Kidney (tissue), 14 donors: ENCODE measurements around the gene TOMM7. TPM values are rescaled to one million over a fixed set of nuclear protein-coding genes. Genes with fewer than 3 reads are reported as not detected.
A peak's percentile ranks its signal among the peaks of the same experiment; 100 is the strongest.

Experiments used
- DNase-seq, 5 donors: peaks; one replicate each; pipeline ENCODE4 v3.0.0-alpha.2; 2013 to 2020
- FAIRE-seq: peaks from 2 replicates; lab custom pipeline; 2012; peaks lifted over from hg19 to GRCh38; lab: Jason Lieb, UNC
- H3K27ac ChIP-seq, 2 donors: one replicate each; pipeline ENCODE4 v1.7.0; 2013; ENCODE audit warnings: low read depth in 2 of 2, low read length in 2 of 2, inconsistent platforms in 1 of 2
- H3K27me3 ChIP-seq: one replicate; pipeline ENCODE4 v1.7.1; 2013; ENCODE audit warnings: low read length, inconsistent platforms; ENCODE audit not compliant: control insufficient read depth, insufficient read depth
- H3K36me3 ChIP-seq, 3 donors: one replicate each; pipeline versions ENCODE4 v1.7.0 to v1.7.1; 2013; ENCODE audit warnings: low read length in 3 of 3, control low read depth in 1 of 3, inconsistent platforms in 1 of 3; ENCODE audit not compliant: insufficient read depth in 3 of 3, control insufficient read depth in 2 of 3
- H3K4me1 ChIP-seq, 3 donors: one replicate each; pipeline versions ENCODE4 v1.7.0 to v1.7.1; 2013; ENCODE audit warnings: low read length in 3 of 3, inconsistent platforms in 1 of 3, low read depth in 1 of 3; ENCODE audit not compliant: control insufficient read depth in 2 of 3, insufficient read depth in 2 of 3
- H3K4me3 ChIP-seq, 3 donors: one replicate each; pipeline versions ENCODE4 v1.7.0 to v1.8.1; 2013; ENCODE audit warnings: low read length in 3 of 3, control low read depth in 1 of 3, inconsistent platforms in 1 of 3
- H3K9ac ChIP-seq, 3 donors: one replicate each; pipeline versions ENCODE4 v1.7.0 to v1.7.1; 2013; ENCODE audit warnings: low read length in 3 of 3, control low read depth in 1 of 3, inconsistent platforms in 1 of 3
- H3K9me3 ChIP-seq, 3 donors: one replicate each; pipeline versions ENCODE4 v1.7.0 to v1.7.1; 2013; ENCODE audit warnings: low read length in 3 of 3, control low read depth in 1 of 3, inconsistent platforms in 1 of 3; ENCODE audit not compliant: control insufficient read depth in 2 of 3, insufficient read depth in 1 of 3
- intact Hi-C: fragments of 100-400 bp; cut with DNase I; formaldehyde crosslinking; loops from one replicate; pipeline ENCODE4 v1.11.1; 2022
- polyA plus RNA-seq: library from polyadenylated mRNA; stranded (reverse); fragments of 350-450 nt; fragmentation: Illumina TruSeq; extraction: RNeasy Lipid Tissue Mini Kit (QIAGEN cat#74804); gene quantifications from one replicate; pipeline ENCODE4 v1.2.3, GENCODE V29; 2014; ENCODE audit warnings: low read depth, low replicate concordance; ENCODE audit not compliant: insufficient read depth
- total RNA-seq: library from RNA; stranded (reverse); fragmentation: NEBNext Ultra II Directional; extraction: Animal tissue kit (Norgen Biotek cat#: 25700); gene quantifications from one replicate; pipeline ENCODE4 v1.2.1, GENCODE V29; 2021
- TF ChIP-seq, protein P1 (sequence below): IDR thresholded peaks from 3 replicates; pipeline ENCODE4 v1.5.1; 2012; ENCODE audit warnings: mild to moderate bottlenecking, moderate library complexity, borderline replicate concordance; ENCODE audit not compliant: insufficient read depth; ENCODE audit errors: extremely low read depth
- donor health status: control.
- donor health status: control.
- donor health status: control.
- donor health status: control.
- donor health status: control.
- donor health status: DM: yes; HTN: yes; CAD: no.
- donor health status: Normal renal cell carcinoma (clear cell type).

The TOMM7 gene
- total and polyA plus RNA-seq, 2 donors from 2014 or later, result 253 to 1,227 TPM

DNA sequence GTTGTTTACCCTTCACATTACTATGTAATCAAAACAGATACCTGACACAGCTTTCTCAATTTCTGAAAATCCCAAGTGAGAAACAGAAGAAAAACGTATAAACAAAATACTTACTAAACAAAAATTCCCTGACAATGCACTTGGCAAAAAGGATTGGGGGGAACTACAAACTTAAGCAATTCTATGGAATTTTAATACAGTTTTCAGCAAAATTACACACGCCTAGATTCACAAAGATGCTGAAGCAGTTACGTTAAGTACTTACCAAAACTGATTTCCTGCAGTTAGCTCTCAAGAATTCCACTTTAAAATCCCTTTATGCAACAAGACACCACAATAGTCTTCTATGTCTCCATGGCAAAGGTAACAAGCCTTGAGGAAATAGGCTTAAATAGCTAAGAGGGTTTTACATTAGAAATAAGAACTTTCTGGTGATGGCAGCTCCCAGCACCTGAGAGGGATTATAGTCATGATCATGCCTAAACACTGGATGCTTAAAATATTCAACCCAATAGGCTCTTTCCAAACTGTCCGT lies 10.8 kb downstream of the TOMM7 start:
- intact Hi-C loops, result no loop called here
- DNase-seq (peak in 2 of 5 donors; percentile 16 to 55), FAIRE-seq (no peak)
- no peak overlapping the region for H3K9ac ChIP-seq
- no peaks in the 10 kb centered on the region for H3K27me3 ChIP-seq
- peaks cover 3 to 18% (median 17%) of the 10 kb centered on the region in 3 donors for H3K36me3 ChIP-seq
- H3K4me3 ChIP-seq, result no peak overlapping the region
- no peaks in the 10 kb centered on the region for H3K9me3 ChIP-seq
- no peaks in the 10 kb centered on the region for H3K4me1 ChIP-seq
- no peak overlapping the region for H3K27ac ChIP-seq
- TF ChIP-seq, protein P1, sequence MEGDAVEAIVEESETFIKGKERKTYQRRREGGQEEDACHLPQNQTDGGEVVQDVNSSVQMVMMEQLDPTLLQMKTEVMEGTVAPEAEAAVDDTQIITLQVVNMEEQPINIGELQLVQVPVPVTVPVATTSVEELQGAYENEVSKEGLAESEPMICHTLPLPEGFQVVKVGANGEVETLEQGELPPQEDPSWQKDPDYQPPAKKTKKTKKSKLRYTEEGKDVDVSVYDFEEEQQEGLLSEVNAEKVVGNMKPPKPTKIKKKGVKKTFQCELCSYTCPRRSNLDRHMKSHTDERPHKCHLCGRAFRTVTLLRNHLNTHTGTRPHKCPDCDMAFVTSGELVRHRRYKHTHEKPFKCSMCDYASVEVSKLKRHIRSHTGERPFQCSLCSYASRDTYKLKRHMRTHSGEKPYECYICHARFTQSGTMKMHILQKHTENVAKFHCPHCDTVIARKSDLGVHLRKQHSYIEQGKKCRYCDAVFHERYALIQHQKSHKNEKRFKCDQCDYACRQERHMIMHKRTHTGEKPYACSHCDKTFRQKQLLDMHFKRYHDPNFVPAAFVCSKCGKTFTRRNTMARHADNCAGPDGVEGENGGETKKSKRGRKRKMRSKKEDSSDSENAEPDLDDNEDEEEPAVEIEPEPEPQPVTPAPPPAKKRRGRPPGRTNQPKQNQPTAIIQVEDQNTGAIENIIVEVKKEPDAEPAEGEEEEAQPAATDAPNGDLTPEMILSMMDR, result no peak

DNA sequence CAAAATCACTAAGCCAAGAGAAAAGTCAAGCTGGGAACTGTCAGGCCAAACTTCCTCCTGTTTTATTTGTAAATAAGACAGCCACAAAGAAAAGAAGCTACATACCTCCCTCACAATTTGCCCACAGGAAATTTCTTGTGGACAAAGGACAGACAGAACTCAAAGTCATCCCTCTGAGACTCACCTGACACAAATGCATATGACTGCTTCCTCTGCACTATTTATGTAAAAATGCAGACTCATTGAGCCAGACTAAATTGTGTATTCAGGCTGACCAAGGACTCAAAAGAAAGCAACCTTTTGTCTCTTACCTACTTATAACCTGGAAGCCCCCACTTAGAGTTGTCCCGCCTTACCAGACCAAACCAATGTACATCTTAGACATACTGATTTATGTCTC lies 11.8 kb downstream of the TOMM7 start:
- no peaks in the 10 kb centered on the region for H3K9me3 ChIP-seq
- H3K9ac ChIP-seq, result no peak overlapping the region
- no peak overlapping the region for H3K27ac ChIP-seq
- no peak for FAIRE-seq
- H3K36me3 ChIP-seq, result peaks cover 0 to 10% (median 9%) of the 10 kb centered on the region in 3 donors
- TF ChIP-seq, protein P1, result no peak
- no peaks in the 10 kb centered on the region for H3K4me1 ChIP-seq
- intact Hi-C loops, result no loop called here
- no peak for DNase-seq
- no peak overlapping the region for H3K4me3 ChIP-seq
- no peaks in the 10 kb centered on the region for H3K27me3 ChIP-seq

DNA sequence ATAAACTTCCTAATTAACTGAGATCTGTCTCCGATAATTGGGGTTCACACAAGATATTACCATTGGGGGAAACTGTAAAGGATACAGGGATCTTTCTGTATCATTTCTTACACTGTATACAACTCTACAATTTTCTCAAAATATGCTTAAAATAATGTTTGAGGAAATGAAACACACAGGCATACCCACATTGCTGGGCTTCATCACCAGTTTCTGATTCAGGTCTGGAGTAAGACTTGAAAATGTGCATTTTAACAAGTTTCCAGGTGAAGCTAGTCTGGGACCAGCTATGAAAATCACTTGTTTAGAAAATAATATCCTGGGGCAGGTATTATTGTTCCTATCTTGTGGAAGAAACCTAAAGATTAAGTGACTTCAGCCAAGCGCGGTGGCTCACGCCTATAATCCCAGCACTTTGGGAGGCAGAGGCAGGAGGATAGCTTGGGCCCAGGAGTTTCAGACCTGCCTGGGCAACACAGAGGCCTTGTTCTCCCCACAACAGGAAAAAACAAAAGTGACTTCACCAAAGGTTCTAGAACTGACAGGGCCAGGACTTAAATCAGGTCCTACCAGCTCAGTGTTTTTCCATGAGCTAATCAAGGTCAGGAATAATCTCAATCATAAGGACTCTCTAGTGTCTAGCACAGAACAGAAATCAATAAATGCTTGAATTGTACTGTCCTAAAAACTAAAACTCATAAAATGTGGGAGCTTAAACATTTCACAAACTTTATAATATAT lies 12.6 kb downstream of the TOMM7 start:
- intact Hi-C loops, result no loop called here
- TF ChIP-seq, protein P1, result no peak
- H3K4me1 ChIP-seq, result no peaks in the 10 kb centered on the region
- H3K27me3 ChIP-seq, result no peaks in the 10 kb centered on the region
- no peak overlapping the region for H3K4me3 ChIP-seq
- no peak for FAIRE-seq
- no peak overlapping the region for H3K27ac ChIP-seq
- peaks cover 0 to 9% (median 8%) of the 10 kb centered on the region in 3 donors for H3K36me3 ChIP-seq
- DNase-seq, result no peak
- no peak overlapping the region for H3K9ac ChIP-seq
- H3K9me3 ChIP-seq, result no peaks in the 10 kb centered on the region
